ENCODE data around the gene GPR50. TPM values are rescaled to one million over a fixed set of nuclear protein-coding genes. Genes with fewer than 3 reads are reported as not detected.

Gene GPR50
- total RNA-seq, 1 experiment from 2014 or later = not detected

- no peaks in the 10 kb centered on the region for H3K9me3 ChIP-seq (ENCODE audit: control insufficient read depth in 1 of 2, insufficient read depth in 1 of 2, low read depth in 1 of 2, low read length in 2 of 2)
- H3K4me1 ChIP-seq (ENCODE audit: control insufficient read depth in 1 of 2, insufficient read depth in 2 of 2, low read length in 2 of 2) = no peaks in the 10 kb centered on the region
- H3K9me2 ChIP-seq (ENCODE audit: insufficient read depth) = no peaks in the 10 kb centered on the region
- RAD21 ChIA-PET (ENCODE audit: low non-redundant PET in 1 of 2, low total read pairs in 2 of 2, uncharacterized antibody in 2 of 2, unreplicated experiment in 2 of 2) = no interaction called here
- no peak for DNase-seq (ENCODE audit: low read depth, low spot score)
- POLR2A ChIA-PET = no interaction called here
- BruUV-seq (replicated peaks) = no TSS peak
- no peak overlapping the region for H3K4me2 ChIP-seq (ENCODE audit: low read length)
- no peak overlapping the region for H3K9ac ChIP-seq (ENCODE audit: low read length)
- TF ChIP-seq EGR1 (IDR thresholded peaks at IDR 0.05; ENCODE audit: low read depth) = no peak
- TF ChIP-seq ATF3 (IDR thresholded peaks at IDR 0.05) = no peak
- TF ChIP-seq MAX (IDR thresholded peaks at IDR 0.05) = no peak
- TF ChIP-seq POLR2AphosphoS5 (IDR thresholded peaks at IDR 0.05; ENCODE audit: low read depth, low read length) = no peak
- TF ChIP-seq SIN3A (IDR thresholded peaks at IDR 0.05; ENCODE audit: low read depth) = no peak
- no peak for TF ChIP-seq RAD21 (IDR thresholded peaks at IDR 0.05; ENCODE audit: low read depth)
- no peak for TF ChIP-seq CBX3 (IDR thresholded peaks at IDR 0.05; ENCODE audit: low read depth)
- TF ChIP-seq ZFX (IDR thresholded peaks at IDR 0.05) = no peak
- TF ChIP-seq ELF1 (IDR thresholded peaks at IDR 0.05; ENCODE audit: borderline replicate concordance, low read depth) = no peak
- TF ChIP-seq EZH2 (IDR thresholded peaks at IDR 0.05) = no peak
- no peak for TF ChIP-seq REST (IDR thresholded peaks at IDR 0.05; ENCODE audit: low read depth)
- TF ChIP-seq CEBPB (IDR thresholded peaks at IDR 0.05; ENCODE audit: low read depth) = no peak
- no peak for TF ChIP-seq JUND (IDR thresholded peaks at IDR 0.05)
- TF ChIP-seq SP1 (IDR thresholded peaks at IDR 0.05; ENCODE audit: low read depth) = no peak
- no peak for TF ChIP-seq SRF (IDR thresholded peaks at IDR 0.05; ENCODE audit: low read depth)
- TF ChIP-seq CTCF (IDR thresholded peaks at IDR 0.05 in 2 of 3, conservative IDR thresholded peaks at IDR 0.05 in 1 of 3; ENCODE audit: borderline replicate concordance in 1 of 3, insufficient read depth in 1 of 3, low read depth in 2 of 3, low read length in 2 of 3) = no peak
- TF ChIP-seq POLR2A (IDR thresholded peaks at IDR 0.05; ENCODE audit: borderline replicate concordance, extremely low read depth, insufficient read depth, insufficient read length) = no peak
- no peak for TF ChIP-seq YY1 (IDR thresholded peaks at IDR 0.05; ENCODE audit: extremely low read depth, insufficient replicate concordance, low read depth, low read length)
- no peak for TF ChIP-seq TCF7L2 (IDR thresholded peaks at IDR 0.05; ENCODE audit: borderline replicate concordance, extremely low read depth, insufficient read depth, insufficient read length)
- TF ChIP-seq FOSL1 (IDR thresholded peaks at IDR 0.05; ENCODE audit: low read depth) = no peak
- intact Hi-C loops (cut with micrococcal nuclease) = no loop called here
- no peak overlapping the region for H2AFZ ChIP-seq (ENCODE audit: low read depth, low read length, poor library complexity, severe bottlenecking)
- CTCF ChIA-PET = no interaction called here
- no peak for ATAC-seq
- no peak overlapping the region for H3K27ac ChIP-seq (ENCODE audit: low read depth, low read length)
- H3K36me3 ChIP-seq (ENCODE audit: control insufficient read depth in 1 of 2, insufficient read depth in 2 of 2, low read length in 2 of 2) = no peaks in the 10 kb centered on the region
- no peak overlapping the region for H3K4me3 ChIP-seq (replicated peaks in 1 of 2; ENCODE audit: low read depth in 1 of 2, low read length in 2 of 2)
- H3K79me2 ChIP-seq (ENCODE audit: insufficient read depth, low read length) = no peaks in the 10 kb centered on the region
- H4K20me1 ChIP-seq (ENCODE audit: insufficient read depth) = no peaks in the 10 kb centered on the region
- H3K27me3 ChIP-seq (ENCODE audit: insufficient read depth, low read length) = no peaks in the 10 kb centered on the region
These were observed 4.0 kb downstream of the GPR50 start for GRCh38 chrX:151180400-151180799.

Measured in HCT116 (cell line).